HEK293 (cell line): ENCODE results near the gene MEAF6.
A peak's percentile ranks its signal among the peaks of the same experiment; 100 is the strongest.

Source experiments
- CTCF ChIA-PET: fragments of 350-600 bp; formaldehyde crosslinking; extraction: SDS; loops from one replicate; lab custom pipeline; 2021; ENCODE audit warnings: antibody characterized with exemption; lab: Yijun Ruan, JAX
- POLR2A ChIA-PET: fragments of 300-600 bp; formaldehyde crosslinking; extraction: SDS; loops from one replicate; lab custom pipeline; 2020; ENCODE audit warnings: antibody characterized with exemption, inconsistent platforms; lab: Yijun Ruan, JAX
- H3K27ac ChIP-seq: fragments of 200-500 bp; sonication (Bioruptor generic); 2 replicates; pipeline ENCODE4 v1.5.1; 2014; ENCODE audit warnings: low read depth, low read length, control low read depth, inconsistent platforms; ENCODE audit errors: extremely low read depth
- H3K36me3 ChIP-seq, 2 experiments: fragments of 200-500 bp in 1 of 2; sonication (Bioruptor generic) in 1 of 2; 1 replicate in 1 of 2; 2 replicates in 1 of 2; pipeline ENCODE4 v1.5.1; 2014 to 2017; ENCODE audit warnings: inconsistent platforms in 2 of 2, low read length in 2 of 2; ENCODE audit not compliant: control insufficient read depth in 2 of 2, insufficient read depth in 1 of 2
- H3K4me1 ChIP-seq: fragments of 200-500 bp; sonication (Bioruptor generic); 2 replicates; pipeline ENCODE4 v1.5.1; 2014; ENCODE audit warnings: mild to moderate bottlenecking, low read length, inconsistent platforms; ENCODE audit not compliant: control insufficient read depth, insufficient read depth
- H3K4me3 ChIP-seq: 2 replicates; pipeline ENCODE4 v1.5.1; 2011; ENCODE audit warnings: low read depth, mild to moderate bottlenecking, control low read depth, low read length, moderate library complexity
- H3K9me3 ChIP-seq: fragments of 200-500 bp; sonication (Bioruptor generic); 2 replicates; pipeline ENCODE4 v1.5.1; 2014; ENCODE audit warnings: low read depth, low read length, inconsistent platforms; ENCODE audit not compliant: control insufficient read depth, insufficient read depth
- YY1 ChIP-seq: fragments of 450-650 bp; formaldehyde crosslinking; IDR thresholded peaks from 2 replicates; pipeline ENCODE4 v1.5.1; 2018; ENCODE audit warnings: missing biosample characterization, missing genetic modification characterization
- ZBTB17 ChIP-seq: fragments of 450-650 bp; formaldehyde crosslinking; IDR thresholded peaks from 2 replicates; pipeline ENCODE4 v1.5.1; 2016; ENCODE audit warnings: missing biosample characterization, missing genetic modification characterization
- ZFP69B ChIP-seq: fragments of 450-650 bp; formaldehyde crosslinking; IDR thresholded peaks from 2 replicates; pipeline ENCODE4 v1.5.1; 2016; ENCODE audit warnings: missing biosample characterization, missing genetic modification characterization
- ZNF366 ChIP-seq: fragments of 450-650 bp; formaldehyde crosslinking; conservative IDR thresholded peaks from 2 replicates; pipeline ENCODE4 v1.5.1; 2016; ENCODE audit warnings: missing biosample characterization, missing genetic modification characterization
- ZNF391 ChIP-seq: fragments of 450-650 bp; formaldehyde crosslinking; IDR thresholded peaks from 2 replicates; pipeline ENCODE4 v1.5.1; 2016; ENCODE audit warnings: low read depth, missing biosample characterization, missing genetic modification characterization, borderline replicate concordance
- ZNF394 ChIP-seq: fragments of 450-650 bp; formaldehyde crosslinking; IDR thresholded peaks from 2 replicates; pipeline ENCODE4 v1.5.1; 2016; ENCODE audit warnings: missing biosample characterization, missing genetic modification characterization, mild to moderate bottlenecking, moderate library complexity, borderline replicate concordance
- ZNF423 ChIP-seq: fragments of 450-650 bp; formaldehyde crosslinking; IDR thresholded peaks from 2 replicates; pipeline ENCODE4 v1.5.1; 2016; ENCODE audit warnings: missing biosample characterization, missing genetic modification characterization
- ZNF658 ChIP-seq: fragments of 450-650 bp; formaldehyde crosslinking; IDR thresholded peaks from 2 replicates; pipeline ENCODE4; 2016; ENCODE audit warnings: missing biosample characterization, missing genetic modification characterization
- ZNF664 ChIP-seq: fragments of 450-650 bp; formaldehyde crosslinking; IDR thresholded peaks from 2 replicates; pipeline ENCODE4 v1.5.1; 2016; ENCODE audit warnings: missing biosample characterization, missing genetic modification characterization
- TF ChIP-seq, protein P1 (sequence below): fragments of 450-650 bp; formaldehyde crosslinking; IDR thresholded peaks from 2 replicates; pipeline ENCODE4 v1.5.1; 2017; ENCODE audit warnings: missing biosample characterization, missing genetic modification characterization
- TF ChIP-seq, protein P2 (sequence below): fragments of 450-650 bp; formaldehyde crosslinking; IDR thresholded peaks from 2 replicates; pipeline ENCODE4 v1.5.1; 2016; ENCODE audit warnings: missing biosample characterization, missing genetic modification characterization
- TF ChIP-seq, protein P3 (sequence below): sonication (generic); formaldehyde crosslinking; IDR thresholded peaks from 2 replicates; pipeline ENCODE4 v1.8.1; 2022; ENCODE audit warnings: mild to moderate bottlenecking, moderate library complexity, missing genetic modification reagents
- TF ChIP-seq, protein P4 (sequence below): fragments of 450-650 bp; formaldehyde crosslinking; IDR thresholded peaks from 2 replicates; pipeline ENCODE4 v1.5.1; 2016; ENCODE audit warnings: missing biosample characterization, missing genetic modification characterization
- TF ChIP-seq, protein P5 (sequence below): fragments of 450-650 bp; formaldehyde crosslinking; IDR thresholded peaks from 2 replicates; pipeline ENCODE4 v1.5.0; 2017; ENCODE audit warnings: missing biosample characterization, missing genetic modification characterization, borderline replicate concordance

Gene MEAF6

DNA sequence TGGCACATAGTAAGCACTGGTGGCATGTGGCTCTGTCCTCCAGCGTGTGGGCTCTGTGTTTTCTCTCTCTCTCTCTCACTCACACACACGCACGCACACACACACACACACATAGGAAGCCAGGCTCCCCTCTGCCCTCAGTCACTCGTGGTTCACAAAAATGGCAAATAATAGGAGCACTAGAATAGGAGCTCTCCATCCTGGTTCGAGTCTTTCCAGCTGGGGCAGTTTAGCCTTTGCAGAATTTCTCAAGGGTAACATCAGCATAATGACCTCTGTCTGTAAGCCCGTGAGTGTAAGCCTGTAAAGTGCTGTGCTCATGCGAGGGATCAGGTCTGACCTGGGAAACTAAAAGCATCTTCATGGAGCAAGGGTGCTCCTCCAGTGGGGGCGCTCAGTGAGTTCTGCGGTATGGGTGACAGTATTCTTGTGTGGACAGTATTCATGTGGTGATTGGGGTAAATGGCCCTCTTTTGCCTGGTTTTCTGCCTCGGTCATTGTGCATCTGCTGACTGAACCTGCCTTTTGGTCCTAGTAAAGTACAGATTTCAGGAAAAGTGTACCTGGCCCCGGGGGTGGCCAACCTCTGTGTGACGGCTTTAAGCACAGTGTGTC lies 41.0 kb downstream of the MEAF6 start:
- no peaks in the 10 kb centered on the region for H3K9me3 ChIP-seq
- CTCF ChIA-PET, result interaction anchor here (0.7 to 10.7 kb wide), 3 partner anchors 12 to 208 kb away, joined by 5 to 127 read pairs (median 5); no protein-coding TSS in a partner anchor
- peak overlapping the region; percentile 62 for H3K4me3 ChIP-seq
- POLR2A ChIA-PET, result interaction anchor here (1.2 to 4.6 kb wide), 5 partner anchors 9 to 217 kb away, joined by 4 to 43 read pairs (median 9); partner anchors contain the start of gene SNIP1
- TF ChIP-seq, protein P1, sequence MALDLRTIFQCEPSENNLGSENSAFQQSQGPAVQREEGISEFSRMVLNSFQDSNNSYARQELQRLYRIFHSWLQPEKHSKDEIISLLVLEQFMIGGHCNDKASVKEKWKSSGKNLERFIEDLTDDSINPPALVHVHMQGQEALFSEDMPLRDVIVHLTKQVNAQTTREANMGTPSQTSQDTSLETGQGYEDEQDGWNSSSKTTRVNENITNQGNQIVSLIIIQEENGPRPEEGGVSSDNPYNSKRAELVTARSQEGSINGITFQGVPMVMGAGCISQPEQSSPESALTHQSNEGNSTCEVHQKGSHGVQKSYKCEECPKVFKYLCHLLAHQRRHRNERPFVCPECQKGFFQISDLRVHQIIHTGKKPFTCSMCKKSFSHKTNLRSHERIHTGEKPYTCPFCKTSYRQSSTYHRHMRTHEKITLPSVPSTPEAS (tag by site-specific recombination), result 0 out of 2 replicates have a peak, but pooled peaks have one; percentile 19
- TF ChIP-seq ZNF394 (tag by site-specific recombination), result peak; percentile 56; the same call in 1 of the 2 replicates
- TF ChIP-seq, protein P2, sequence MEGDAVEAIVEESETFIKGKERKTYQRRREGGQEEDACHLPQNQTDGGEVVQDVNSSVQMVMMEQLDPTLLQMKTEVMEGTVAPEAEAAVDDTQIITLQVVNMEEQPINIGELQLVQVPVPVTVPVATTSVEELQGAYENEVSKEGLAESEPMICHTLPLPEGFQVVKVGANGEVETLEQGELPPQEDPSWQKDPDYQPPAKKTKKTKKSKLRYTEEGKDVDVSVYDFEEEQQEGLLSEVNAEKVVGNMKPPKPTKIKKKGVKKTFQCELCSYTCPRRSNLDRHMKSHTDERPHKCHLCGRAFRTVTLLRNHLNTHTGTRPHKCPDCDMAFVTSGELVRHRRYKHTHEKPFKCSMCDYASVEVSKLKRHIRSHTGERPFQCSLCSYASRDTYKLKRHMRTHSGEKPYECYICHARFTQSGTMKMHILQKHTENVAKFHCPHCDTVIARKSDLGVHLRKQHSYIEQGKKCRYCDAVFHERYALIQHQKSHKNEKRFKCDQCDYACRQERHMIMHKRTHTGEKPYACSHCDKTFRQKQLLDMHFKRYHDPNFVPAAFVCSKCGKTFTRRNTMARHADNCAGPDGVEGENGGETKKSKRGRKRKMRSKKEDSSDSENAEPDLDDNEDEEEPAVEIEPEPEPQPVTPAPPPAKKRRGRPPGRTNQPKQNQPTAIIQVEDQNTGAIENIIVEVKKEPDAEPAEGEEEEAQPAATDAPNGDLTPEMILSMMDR (tag by site-specific recombination), result 0 out of 2 replicates have a peak, but pooled peaks have one; percentile 9
- TF ChIP-seq ZBTB17 (tag by site-specific recombination), result peak; percentile 44; the same call in 1 of the 2 replicates
- 0 out of 2 replicates have a peak, but pooled peaks have one; percentile 6 for TF ChIP-seq ZNF423 (tag by site-specific recombination)
- no peak for TF ChIP-seq YY1 (tag by site-specific recombination)
- TF ChIP-seq ZNF391 (tag by site-specific recombination), result no peak
- TF ChIP-seq, protein P3, sequence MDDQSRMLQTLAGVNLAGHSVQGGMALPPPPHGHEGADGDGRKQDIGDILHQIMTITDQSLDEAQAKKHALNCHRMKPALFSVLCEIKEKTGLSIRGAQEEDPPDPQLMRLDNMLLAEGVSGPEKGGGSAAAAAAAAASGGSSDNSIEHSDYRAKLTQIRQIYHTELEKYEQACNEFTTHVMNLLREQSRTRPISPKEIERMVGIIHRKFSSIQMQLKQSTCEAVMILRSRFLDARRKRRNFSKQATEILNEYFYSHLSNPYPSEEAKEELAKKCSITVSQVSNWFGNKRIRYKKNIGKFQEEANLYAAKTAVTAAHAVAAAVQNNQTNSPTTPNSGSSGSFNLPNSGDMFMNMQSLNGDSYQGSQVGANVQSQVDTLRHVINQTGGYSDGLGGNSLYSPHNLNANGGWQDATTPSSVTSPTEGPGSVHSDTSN, result no peak
- TF ChIP-seq, protein P4, sequence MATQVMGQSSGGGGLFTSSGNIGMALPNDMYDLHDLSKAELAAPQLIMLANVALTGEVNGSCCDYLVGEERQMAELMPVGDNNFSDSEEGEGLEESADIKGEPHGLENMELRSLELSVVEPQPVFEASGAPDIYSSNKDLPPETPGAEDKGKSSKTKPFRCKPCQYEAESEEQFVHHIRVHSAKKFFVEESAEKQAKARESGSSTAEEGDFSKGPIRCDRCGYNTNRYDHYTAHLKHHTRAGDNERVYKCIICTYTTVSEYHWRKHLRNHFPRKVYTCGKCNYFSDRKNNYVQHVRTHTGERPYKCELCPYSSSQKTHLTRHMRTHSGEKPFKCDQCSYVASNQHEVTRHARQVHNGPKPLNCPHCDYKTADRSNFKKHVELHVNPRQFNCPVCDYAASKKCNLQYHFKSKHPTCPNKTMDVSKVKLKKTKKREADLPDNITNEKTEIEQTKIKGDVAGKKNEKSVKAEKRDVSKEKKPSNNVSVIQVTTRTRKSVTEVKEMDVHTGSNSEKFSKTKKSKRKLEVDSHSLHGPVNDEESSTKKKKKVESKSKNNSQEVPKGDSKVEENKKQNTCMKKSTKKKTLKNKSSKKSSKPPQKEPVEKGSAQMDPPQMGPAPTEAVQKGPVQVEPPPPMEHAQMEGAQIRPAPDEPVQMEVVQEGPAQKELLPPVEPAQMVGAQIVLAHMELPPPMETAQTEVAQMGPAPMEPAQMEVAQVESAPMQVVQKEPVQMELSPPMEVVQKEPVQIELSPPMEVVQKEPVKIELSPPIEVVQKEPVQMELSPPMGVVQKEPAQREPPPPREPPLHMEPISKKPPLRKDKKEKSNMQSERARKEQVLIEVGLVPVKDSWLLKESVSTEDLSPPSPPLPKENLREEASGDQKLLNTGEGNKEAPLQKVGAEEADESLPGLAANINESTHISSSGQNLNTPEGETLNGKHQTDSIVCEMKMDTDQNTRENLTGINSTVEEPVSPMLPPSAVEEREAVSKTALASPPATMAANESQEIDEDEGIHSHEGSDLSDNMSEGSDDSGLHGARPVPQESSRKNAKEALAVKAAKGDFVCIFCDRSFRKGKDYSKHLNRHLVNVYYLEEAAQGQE (tag by site-specific recombination), result no peak
- peaks cover 0 to 31% of the 10 kb centered on the region in 2 experiments; a peak in 1 of 3 replicates for H3K36me3 ChIP-seq
- no peak overlapping the region for H3K27ac ChIP-seq
- H3K4me1 ChIP-seq, result peaks cover 18% of the 10 kb centered on the region

DNA sequence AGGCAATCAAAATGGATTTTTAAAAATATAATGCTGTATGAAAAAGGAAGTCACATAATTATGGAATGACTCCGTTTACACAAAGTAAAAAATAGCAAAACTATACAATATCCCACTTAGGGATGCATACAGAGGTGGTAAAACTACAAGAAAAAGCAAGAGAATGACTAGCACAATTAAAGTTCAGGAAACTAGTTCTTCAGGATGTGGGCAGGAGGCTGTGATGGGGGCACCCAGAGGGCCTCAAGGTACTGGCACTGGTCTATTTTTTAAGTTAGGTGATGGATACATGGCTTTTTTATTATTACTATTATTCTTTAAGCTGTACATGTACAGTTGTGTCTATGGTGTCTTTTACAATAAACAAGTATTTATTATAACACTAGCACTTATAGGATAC lies 41.6 kb downstream of the MEAF6 start:
- peaks cover 18% of the 10 kb centered on the region for H3K4me1 ChIP-seq
- CTCF ChIA-PET, result interaction anchor here (0.9 to 10.7 kb wide), 4 partner anchors 12 to 42 kb away, joined by 3 to 127 read pairs (median 6); no protein-coding TSS in a partner anchor

More for the DNA sequence above, 41.6 kb downstream of the MEAF6 start:
- TF ChIP-seq ZNF366, result no peak
- no peak for TF ChIP-seq ZNF658 (tag by site-specific recombination)
- TF ChIP-seq, protein P5, sequence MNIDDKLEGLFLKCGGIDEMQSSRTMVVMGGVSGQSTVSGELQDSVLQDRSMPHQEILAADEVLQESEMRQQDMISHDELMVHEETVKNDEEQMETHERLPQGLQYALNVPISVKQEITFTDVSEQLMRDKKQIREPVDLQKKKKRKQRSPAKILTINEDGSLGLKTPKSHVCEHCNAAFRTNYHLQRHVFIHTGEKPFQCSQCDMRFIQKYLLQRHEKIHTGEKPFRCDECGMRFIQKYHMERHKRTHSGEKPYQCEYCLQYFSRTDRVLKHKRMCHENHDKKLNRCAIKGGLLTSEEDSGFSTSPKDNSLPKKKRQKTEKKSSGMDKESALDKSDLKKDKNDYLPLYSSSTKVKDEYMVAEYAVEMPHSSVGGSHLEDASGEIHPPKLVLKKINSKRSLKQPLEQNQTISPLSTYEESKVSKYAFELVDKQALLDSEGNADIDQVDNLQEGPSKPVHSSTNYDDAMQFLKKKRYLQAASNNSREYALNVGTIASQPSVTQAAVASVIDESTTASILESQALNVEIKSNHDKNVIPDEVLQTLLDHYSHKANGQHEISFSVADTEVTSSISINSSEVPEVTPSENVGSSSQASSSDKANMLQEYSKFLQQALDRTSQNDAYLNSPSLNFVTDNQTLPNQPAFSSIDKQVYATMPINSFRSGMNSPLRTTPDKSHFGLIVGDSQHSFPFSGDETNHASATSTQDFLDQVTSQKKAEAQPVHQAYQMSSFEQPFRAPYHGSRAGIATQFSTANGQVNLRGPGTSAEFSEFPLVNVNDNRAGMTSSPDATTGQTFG (tag by site-specific recombination), result no peak
- TF ChIP-seq ZFP69B (tag by site-specific recombination), result no peak
- 0 out of 2 replicates have a peak, but pooled peaks have one; percentile 7 for TF ChIP-seq ZNF664 (tag by site-specific recombination)
- POLR2A ChIA-PET, result interaction anchor here (4.6 kb wide), 1 partner anchor 13 kb away, joined by 43 read pairs; no protein-coding TSS in a partner anchor
- Histone ChIP-seq H3K36me3 (peaks cover 0 to 26% of the 10 kb centered on the region in 2 experiments; a peak in 1 of 3 replicates), H3K9me3 (no peaks in the 10 kb centered on the region), H3K4me3 (no peak overlapping the region), H3K27ac (no peak overlapping the region)
